IMR-90 (cell line): Measurements from ENCODE around the gene MRPL51. TPM values are rescaled to one million over a fixed set of nuclear protein-coding genes. Genes with fewer than 3 reads are reported as not detected.

Experiments
- ATAC-seq: fragments of 200-7000 bp; cut with Tn5 transposase; 2 replicates; pipeline ENCODE4 v1.9.1; 2020; ENCODE audit warnings: low read depth, mild to moderate bottlenecking, moderate library complexity
- BruUV-seq: library from RNA; stranded (reverse); fragments of 400-500 nt; replicated peaks from 2 replicates; lab custom pipeline; 2021; lab: Mats Ljungman, UMichigan
- CTCF ChIA-PET: fragments of 300-600 bp; formaldehyde crosslinking; extraction: SDS; loops from one replicate; lab custom pipeline; 2021; ENCODE audit warnings: antibody characterized with exemption; lab: Yijun Ruan, JAX
- POLR2A ChIA-PET: fragments of 300-600 bp; sonication (Branson Sonifier 250); formaldehyde crosslinking; loops from one replicate; lab custom pipeline; 2022; ENCODE audit warnings: antibody characterized with exemption; ENCODE audit not compliant: unreplicated experiment; lab: Charles Lee
- DNase-seq: peaks from one replicate; pipeline ENCODE4 v3.0.0; 2013
- H2AFZ ChIP-seq: replicated peaks from 2 replicates; pipeline ENCODE3; 2013; ENCODE audit warnings: low read length, mild to moderate bottlenecking; ENCODE audit not compliant: poor library complexity
- H2AK5ac ChIP-seq: 2 replicates; pipeline ENCODE4 v1.6.1; 2013; ENCODE audit warnings: low read depth, low read length, inconsistent platforms
- H2AK9ac ChIP-seq: replicated peaks from 2 replicates; pipeline ENCODE3; 2013; ENCODE audit warnings: mild to moderate bottlenecking, low read depth, low read length, moderate library complexity; ENCODE audit not compliant: poor library complexity
- H2BK120ac ChIP-seq: 2 replicates; pipeline ENCODE4 v1.6.1; 2013; ENCODE audit warnings: low read depth, low read length, inconsistent platforms
- H2BK15ac ChIP-seq: 3 replicates; pipeline ENCODE4 v1.6.1; 2013; ENCODE audit warnings: low read depth, low read length, inconsistent platforms
- H2BK20ac ChIP-seq: 2 replicates; pipeline ENCODE4 v1.6.1; 2013; ENCODE audit warnings: low read depth, mild to moderate bottlenecking, inconsistent platforms, low read length, moderate library complexity
- H2BK5ac ChIP-seq: 2 replicates; pipeline ENCODE4 v1.6.1; 2013; ENCODE audit warnings: mild to moderate bottlenecking, low read depth, low read length, inconsistent platforms; ENCODE audit not compliant: poor library complexity, severe bottlenecking
- H3K14ac ChIP-seq: replicated peaks from 2 replicates; pipeline ENCODE4 v1.6.1; 2013; ENCODE audit warnings: low read depth, low read length, inconsistent platforms
- H3K18ac ChIP-seq: 2 replicates; pipeline ENCODE4 v1.6.1; 2013; ENCODE audit warnings: low read depth, low read length, control low read depth
- H3K23ac ChIP-seq: 2 replicates; pipeline ENCODE4 v1.6.1; 2013; ENCODE audit warnings: low read depth, low read length, inconsistent platforms
- H3K27ac ChIP-seq: 2 replicates; pipeline ENCODE4 v1.5.1; 2013; ENCODE audit warnings: mild to moderate bottlenecking, control low read depth, low read length; ENCODE audit not compliant: insufficient read depth
- H3K27me3 ChIP-seq: 2 replicates; pipeline ENCODE4 v1.6.1; 2013; ENCODE audit warnings: low read length; ENCODE audit not compliant: control insufficient read depth, insufficient read depth
- H3K36me3 ChIP-seq: 2 replicates; pipeline ENCODE4 v1.6.1; 2013; ENCODE audit warnings: low read length, mixed read lengths; ENCODE audit not compliant: control insufficient read depth, insufficient read depth
- H3K4ac ChIP-seq: 2 replicates; pipeline ENCODE4 v1.6.1; 2013; ENCODE audit warnings: low read depth, low read length, inconsistent platforms
- H3K4me1 ChIP-seq: 2 replicates; pipeline ENCODE4 v1.6.1; 2013; ENCODE audit warnings: low read length, mixed read lengths; ENCODE audit not compliant: control insufficient read depth, insufficient read depth
- H3K4me2 ChIP-seq: 2 replicates; pipeline ENCODE4 v1.6.1; 2013; ENCODE audit warnings: low read depth, mild to moderate bottlenecking, control low read depth, low read length, moderate library complexity
- H3K4me3 ChIP-seq: 2 replicates; pipeline ENCODE4 v1.5.1; 2013; ENCODE audit warnings: low read depth, mild to moderate bottlenecking, control low read depth, low read length, moderate library complexity; ENCODE audit not compliant: insufficient read depth
- H3K56ac ChIP-seq: 2 replicates; pipeline ENCODE4 v1.6.1; 2013; ENCODE audit warnings: low read length, inconsistent platforms; ENCODE audit not compliant: insufficient read depth; ENCODE audit errors: extremely low read depth
- H3K79me1 ChIP-seq, 2 experiments: 2 replicates each; pipeline ENCODE4 v1.6.1; 2013; ENCODE audit warnings: low read length in 2 of 2, inconsistent platforms in 1 of 2, low read depth in 1 of 2
- H3K9ac ChIP-seq: 2 replicates; pipeline ENCODE4 v1.6.1; 2013; ENCODE audit warnings: low read depth, low read length, control low read depth
- H3K9me1 ChIP-seq: 2 replicates; pipeline ENCODE4 v1.6.1; 2013; ENCODE audit warnings: low read length, inconsistent platforms; ENCODE audit not compliant: insufficient read depth
- H3K9me3 ChIP-seq: 2 replicates; pipeline ENCODE4 v1.6.1; 2013; ENCODE audit warnings: low read length; ENCODE audit not compliant: control insufficient read depth, insufficient read depth
- H4K20me1 ChIP-seq: 2 replicates; pipeline ENCODE4 v1.6.1; 2013; ENCODE audit warnings: low read length, inconsistent platforms; ENCODE audit not compliant: insufficient read depth
- H4K5ac ChIP-seq: 2 replicates; pipeline ENCODE4 v1.6.1; 2013; ENCODE audit warnings: mild to moderate bottlenecking, low read depth, low read length, control low read depth
- H4K8ac ChIP-seq, 2 experiments: 2 replicates each; pipeline ENCODE4 v1.6.1; 2013; ENCODE audit warnings: low read depth in 2 of 2, low read length in 2 of 2, control low read depth in 1 of 2, inconsistent platforms in 1 of 2
- H4K91ac ChIP-seq: 2 replicates; pipeline ENCODE4 v1.6.1; 2013; ENCODE audit warnings: low read depth, low read length, inconsistent platforms; ENCODE audit not compliant: insufficient read depth
- MAZ ChIP-seq: IDR thresholded peaks from 2 replicates; pipeline ENCODE4 v1.6.1; 2012; ENCODE audit warnings: low read depth, mild to moderate bottlenecking, low read length, improper control_type of control experiment, moderate library complexity, borderline replicate concordance
- WGBS, 2 experiments: methylation state at CpG; one replicate each; pipeline versions ENCODE4 v1.1.5 to v1.1.7; 2013; ENCODE audit warnings: missing lambda C conversion rate in 2 of 2; ENCODE audit not compliant: insufficient read length in 1 of 2; ENCODE audit errors: extremely low coverage in 2 of 2; 5-methylcytosine and 5-hydroxymethylcytosine counted together
- dilution Hi-C: fragments of 300-500 bp; cut with HindIII; formaldehyde crosslinking; loops from one replicate; pipeline ENCODE4 v1.14.3; 2018; ENCODE audit warnings: low sequenced_read_pairs; ENCODE audit not compliant: unreplicated experiment
- in situ Hi-C: fragments of 300-500 bp; cut with MboI; formaldehyde crosslinking; loops from 3 replicates; pipeline ENCODE4 v1.14.3; 2019; ENCODE audit warnings: low sequenced_read_pairs, inconsistent platforms, mixed read lengths
- intact Hi-C: fragments of 100-400 bp; cut with micrococcal nuclease; formaldehyde crosslinking; loops from 2 replicates; pipeline ENCODE4 v1.10.0; 2022
- polyA plus RNA-seq, 3 experiments: library from polyadenylated mRNA; depleted of rRNA; stranded (reverse); fragments of >200 nt; gene quantifications; 2 replicates each; pipeline ENCODE4 v1.2.3, GENCODE V29; 2012; ENCODE audit warnings: low replicate concordance in 1 of 3
- total RNA-seq: library from RNA; depleted of rRNA; stranded (reverse); fragments of >200 nt; gene quantifications from 2 replicates; pipeline ENCODE4 v1.2.3, GENCODE V29; 2012

The MRPL51 gene
- total and polyA plus RNA-seq, 2 of the 4 experiments (the other 2 are of a cell fraction) = 80.1 to 160 TPM

- Histone ChIP-seq H2AK5ac (peak overlapping the region; percentile 94), H3K4ac (peak overlapping the region; percentile 68; the same call in 1 of the 2 replicates), H3K23ac (peak overlapping the region; percentile 92; the same call in 1 of the 2 replicates), H2BK120ac (no peak overlapping the region), H2BK5ac (peak overlapping the region; percentile 84), H3K79me1 (peaks cover 10 to 39% of the 10 kb centered on the region in 2 experiments), H4K5ac (no peak overlapping the region), H3K14ac (peak overlapping the region; percentile 94), H4K20me1 (peaks cover 17% of the 10 kb centered on the region), H2AFZ (peak overlapping the region; percentile 100), H3K4me2 (peak overlapping the region; percentile 95), H3K9me3 (no peaks in the 10 kb centered on the region), H3K4me3 (peak overlapping the region; percentile 78), H3K9me1 (peaks cover 6% of the 10 kb centered on the region; the same call in 1 of the 2 replicates), H4K91ac (no peak overlapping the region), H2BK15ac (no peak overlapping the region), H3K4me1 (peaks cover 4% of the 10 kb centered on the region), H3K9ac (peak overlapping the region; percentile 88), H3K18ac (no peak overlapping the region; the same call in 1 of the 2 replicates), H4K8ac (no peak overlapping the region), H3K27ac (peak overlapping the region; percentile 84), H3K27me3 (no peaks in the 10 kb centered on the region), H2AK9ac (peak overlapping the region; percentile 93), H2BK20ac (no peak overlapping the region), H3K36me3 (peaks cover 10% of the 10 kb centered on the region), H3K56ac (no peak overlapping the region)
- dilution Hi-C loops (no loop called here), in situ Hi-C loops (loop anchor here (25.0 kb wide), 1 partner anchor 282 kb away; no protein-coding TSS in a partner anchor), intact Hi-C loops (loop anchor here (2.0 to 5.0 kb wide), 2 partner anchors 71 to 272 kb away; no protein-coding TSS in a partner anchor)
- TSS peak; percentile 48 for BruUV-seq
- POLR2A ChIA-PET = interaction anchor here (0.8 to 1.3 kb wide), 3 partner anchors 11 to 134 kb away, joined by 4 read pairs; no protein-coding TSS in a partner anchor
- no peak for DNase-seq
- TF ChIP-seq MAZ = no peak
- ATAC-seq = no peak
- no CpG with 5 or more reads among the region's 16 CpGs for WGBS, 2 experiments
- CTCF ChIA-PET = no interaction called here
Observed at GRCh38 chr12:6469609-6470374, 23.3 kb downstream of the MRPL51 start.
